Panc1 (cell line): ENCODE results near the gene SLC11A2. TPM values are rescaled to one million over a fixed set of nuclear protein-coding genes. Genes with fewer than 3 reads are reported as not detected.

Source experiments
- ATAC-seq: fragments of 200-7000 bp; cut with Tn5 transposase; 2 replicates; pipeline ENCODE4 v1.9.1; 2020; ENCODE audit warnings: mild to moderate bottlenecking, moderate library complexity
- BruUV-seq: library from RNA; stranded (reverse); fragments of 400-500 nt; replicated peaks from 2 replicates; lab custom pipeline; 2021; lab: Mats Ljungman, UMichigan
- CTCF ChIA-PET: fragments of 300-600 bp; sonication (Branson Sonifier 250); formaldehyde crosslinking; loops from one replicate; lab custom pipeline; 2022; ENCODE audit warnings: antibody characterized with exemption; lab: Charles Lee
- POLR2A ChIA-PET: fragments of 300-600 bp; sonication (Branson Sonifier 250); formaldehyde crosslinking; loops from one replicate; lab custom pipeline; 2022; ENCODE audit warnings: antibody characterized with exemption; lab: Charles Lee
- DNase-seq: peaks from one replicate; pipeline ENCODE4 v3.0.0-alpha.2; 2010; ENCODE audit warnings: low read depth, low spot score
- H3K27ac ChIP-seq: 2 replicates; pipeline ENCODE4 v1.5.1; 2011; ENCODE audit warnings: mild to moderate bottlenecking, low read length, inconsistent platforms
- H3K27me3 ChIP-seq: fragments of 200-500 bp; sonication (Bioruptor generic); 2 replicates; pipeline ENCODE4 v1.6.0; 2014; ENCODE audit warnings: low read length, inconsistent platforms; ENCODE audit not compliant: control insufficient read depth, insufficient read depth
- H3K36me3 ChIP-seq: fragments of 200-500 bp; sonication (Bioruptor generic); 2 replicates; pipeline ENCODE4 v1.5.1; 2014; ENCODE audit warnings: inconsistent platforms, mild to moderate bottlenecking, low read length, moderate library complexity; ENCODE audit not compliant: control insufficient read depth, insufficient read depth
- H3K4me1 ChIP-seq: 2 replicates; pipeline ENCODE4 v1.5.1; 2011; ENCODE audit warnings: inconsistent platforms, mild to moderate bottlenecking, low read length, moderate library complexity; ENCODE audit not compliant: control insufficient read depth, insufficient read depth
- H3K4me3 ChIP-seq, 2 experiments: 2 replicates each; pipeline ENCODE4 v1.5.1; 2011 to 2012; ENCODE audit warnings: low read depth in 2 of 2, low read length in 2 of 2, mild to moderate bottlenecking in 2 of 2, inconsistent platforms in 1 of 2, moderate library complexity in 1 of 2
- H3K9me3 ChIP-seq: fragments of 200-500 bp; sonication (Bioruptor generic); 2 replicates; pipeline ENCODE4 v1.5.1; 2014; ENCODE audit warnings: low read depth, mild to moderate bottlenecking, inconsistent platforms, low read length, moderate library complexity; ENCODE audit not compliant: control insufficient read depth, insufficient read depth
- CTCF ChIP-seq: fragments of 450-650 bp; IDR thresholded peaks from 2 replicates; pipeline ENCODE4 v1.5.1; 2017; ENCODE audit warnings: mild to moderate bottlenecking
- POLR2AphosphoS5 ChIP-seq: IDR thresholded peaks from 2 replicates; pipeline ENCODE4 v1.6.1; 2012; ENCODE audit warnings: mild to moderate bottlenecking, low read depth, low read length, moderate library complexity
- REST ChIP-seq, 2 experiments: IDR thresholded peaks; 2 replicates each; pipeline ENCODE4 v1.6.1; 2011 to 2012; ENCODE audit warnings: low read depth in 2 of 2, control low read depth in 1 of 2, low read length in 1 of 2, mild to moderate bottlenecking in 1 of 2, moderate library complexity in 1 of 2; ENCODE audit not compliant: insufficient read depth in 1 of 2
- SIN3A ChIP-seq: IDR thresholded peaks from 2 replicates; pipeline ENCODE4 v1.6.1; 2012; ENCODE audit warnings: low read depth, mild to moderate bottlenecking, low read length, moderate library complexity, borderline replicate concordance; ENCODE audit not compliant: insufficient read depth
- TCF7L2 ChIP-seq: IDR thresholded peaks from 2 replicates; pipeline ENCODE4 v1.6.1; 2011; ENCODE audit warnings: mild to moderate bottlenecking, low read depth, low read length, inconsistent platforms
- in situ Hi-C: cut with HindIII; loops from 2 replicates; pipeline ENCODE4 v1.10.0; 2016; ENCODE audit warnings: low sequenced_read_pairs, low pct_unique_long_range_greater_than_20kb
- intact Hi-C: fragments of 100-400 bp; cut with micrococcal nuclease; formaldehyde crosslinking; loops from one replicate; pipeline ENCODE4 v1.10.0; 2022; ENCODE audit not compliant: unreplicated experiment
- total RNA-seq: library from RNA; stranded (reverse); gene quantifications from one replicate; pipeline ENCODE4 v1.2.1, GENCODE V29; 2021; ENCODE audit not compliant: unreplicated experiment

Gene SLC11A2
- total RNA-seq, 1 experiment from 2014 or later, result 59.9 TPM

GRCh38 chr12:50999093-50999492 is 27.1 kb downstream of the SLC11A2 start:
- ChIA-PET POLR2A (no interaction called here), CTCF (no interaction called here)

GRCh38 chr12:50992819-50993218 is 33.4 kb downstream of the SLC11A2 start:
- H3K27me3 ChIP-seq, result no peaks in the 10 kb centered on the region
- ATAC-seq (no peak), DNase-seq (no peak)
- no peak overlapping the region for H3K27ac ChIP-seq
- no peaks in the 10 kb centered on the region for H3K4me1 ChIP-seq
- ChIA-PET POLR2A (no interaction called here), CTCF (no interaction called here)
- in situ Hi-C loops, result no loop called here
- intact Hi-C loops, result no loop called here
- H3K36me3 ChIP-seq, result peaks cover 20% of the 10 kb centered on the region
- no peaks in the 10 kb centered on the region for H3K9me3 ChIP-seq
- BruUV-seq, result no TSS peak
- H3K4me3 ChIP-seq, result no peak overlapping the region
- no peak for TF ChIP-seq SIN3A
- no peak for TF ChIP-seq TCF7L2
- no peak for TF ChIP-seq POLR2AphosphoS5

More at GRCh38 chr12:50999093-50999492, 27.1 kb downstream of the SLC11A2 start:
- Histone ChIP-seq H3K36me3 (peaks cover 4% of the 10 kb centered on the region; the same call in 1 of the 2 replicates), H3K4me3 (no peak overlapping the region), H3K27ac (no peak overlapping the region), H3K27me3 (no peaks in the 10 kb centered on the region), H3K4me1 (no peaks in the 10 kb centered on the region), H3K9me3 (no peaks in the 10 kb centered on the region)
- TF ChIP-seq CTCF (no peak), REST (IDR thresholded peaks at IDR 0.05; ENCODE audit: insufficient read depth in 1 of 2, low read depth in 2 of 2, low read length in 1 of 2) (no peak), POLR2AphosphoS5 (no peak), TCF7L2 (no peak), SIN3A (no peak)
- in situ Hi-C loops, result no loop called here
- BruUV-seq, result no TSS peak
- ATAC-seq, result no peak
- DNase-seq, result no peak
- intact Hi-C loops, result no loop called here

- Histone ChIP-seq H3K36me3 (peaks cover 20% of the 10 kb centered on the region), H3K27me3 (no peaks in the 10 kb centered on the region), H3K27ac (no peak overlapping the region), H3K4me1 (no peaks in the 10 kb centered on the region), H3K4me3 (no peak overlapping the region), H3K9me3 (no peaks in the 10 kb centered on the region)
- no peak for ATAC-seq
- TF ChIP-seq TCF7L2 (no peak), SIN3A (no peak), REST (IDR thresholded peaks at IDR 0.05; ENCODE audit: insufficient read depth in 1 of 2, low read depth in 2 of 2, low read length in 1 of 2) (no peak), CTCF (no peak), POLR2AphosphoS5 (no peak)
- DNase-seq, result no peak
- POLR2A ChIA-PET, result no interaction called here
- no TSS peak for BruUV-seq
- CTCF ChIA-PET, result no interaction called here
- intact Hi-C loops, result no loop called here
- in situ Hi-C loops, result no loop called here
These were observed 34.9 kb downstream of the SLC11A2 start for GRCh38 chr12:50991291-50991690.
